HG03460 (cell line): ENCODE results near the gene FMNL1.
A peak's percentile ranks its signal among the peaks of the same experiment; 100 is the strongest.
"Not testable (repeated sequence)": the region's sequence is repeated elsewhere in the genome, so short reads cannot be mapped to it uniquely, and the experiment has no call there.

Experiments used
- ATAC-seq: cut with Tn5 transposase; IDR thresholded peaks from one replicate; pipeline ENCODE4 v1.9.1; 2021; ENCODE audit not compliant: unreplicated experiment

The FMNL1 gene

GRCh38 chr17:45221081-45222013 is at the start of gene FMNL1:
Gene FMNL1, plus strand, starts transcription at chr17:45221885. Its CDS starts 240 bp downstream, at chr17:45222125.
- ATAC-seq: no peak

GRCh38 chr17:45172232-45172540 is 49.5 kb upstream of the FMNL1 start:
- ATAC-seq: no peak

GRCh38 chr17:45172541-45173286 is 49.0 kb upstream of the FMNL1 start:
- no peak for ATAC-seq

- ATAC-seq: no peak
Observed at GRCh38 chr17:45175759-45176115, 45.9 kb upstream of the FMNL1 start.

GRCh38 chr17:45177563-45177962 is 44.1 kb upstream of the FMNL1 start:
- no peak for ATAC-seq

GRCh38 chr17:45184144-45184543 is 37.5 kb upstream of the FMNL1 start:
- no peak for ATAC-seq

- ATAC-seq: no peak
Observed at GRCh38 chr17:45186801-45187354, 34.8 kb upstream of the FMNL1 start.

GRCh38 chr17:45189009-45189408 is 32.7 kb upstream of the FMNL1 start:
- ATAC-seq: no peak

GRCh38 chr17:45190503-45191255 is 31.0 kb upstream of the FMNL1 start:
- no peak for ATAC-seq

GRCh38 chr17:45195424-45195823 is 26.3 kb upstream of the FMNL1 start:
- no peak for ATAC-seq

- ATAC-seq: no peak
Observed at GRCh38 chr17:45197108-45197507, 24.6 kb upstream of the FMNL1 start.

GRCh38 chr17:45197555-45198334 is 23.9 kb upstream of the FMNL1 start:
- ATAC-seq: peak; percentile 77

GRCh38 chr17:45200701-45201100 is 21.0 kb upstream of the FMNL1 start:
- ATAC-seq: no peak

- no peak for ATAC-seq
Observed at GRCh38 chr17:45201457-45201856, 20.2 kb upstream of the FMNL1 start.

GRCh38 chr17:45201880-45202279 is 19.8 kb upstream of the FMNL1 start:
- not testable (repeated sequence) for ATAC-seq

GRCh38 chr17:45218895-45219661 is 2.6 kb upstream of the FMNL1 start:
- ATAC-seq: no peak

- ATAC-seq: no peak
Observed at GRCh38 chr17:45220079-45220478, 1.6 kb upstream of the FMNL1 start.

GRCh38 chr17:45222014-45222288 is 266 bp downstream of the FMNL1 start:
- no peak for ATAC-seq

GRCh38 chr17:45222289-45222995 is 757 bp downstream of the FMNL1 start:
- ATAC-seq: no peak
